Ishikawa (cell line): ENCODE measurements around the gene FOXP1.

Source experiments
- CREB1 ChIP-seq: IDR thresholded peaks from 2 replicates; pipeline ENCODE4 v1.6.1; 2012; ENCODE audit warnings: low read depth
- MAX ChIP-seq: IDR thresholded peaks from 2 replicates; pipeline ENCODE4 v1.6.1; 2012
- REST ChIP-seq: IDR thresholded peaks from 2 replicates; pipeline ENCODE4 v1.6.1; 2012; ENCODE audit warnings: low read depth, mild to moderate bottlenecking
- TAF1 ChIP-seq: IDR thresholded peaks from 2 replicates; pipeline ENCODE4 v1.6.1; 2012; ENCODE audit warnings: low read depth, mild to moderate bottlenecking
- TCF12 ChIP-seq: IDR thresholded peaks from 2 replicates; pipeline ENCODE4 v1.6.1; 2012; ENCODE audit warnings: low read depth
- YY1 ChIP-seq: IDR thresholded peaks from 2 replicates; pipeline ENCODE4 v1.6.1; 2012; ENCODE audit warnings: low read depth

GRCh38 chr3:71258116-71258515 is 325.4 kb downstream of the FOXP1 start:
- TF ChIP-seq YY1 (no peak), TAF1 (no peak), MAX (no peak), TCF12 (no peak), REST (no peak), CREB1 (no peak)
